Measurements from ENCODE around the gene CYP4F12. TPM values are rescaled to one million over a fixed set of nuclear protein-coding genes. Genes with fewer than 3 reads are reported as not detected.

The CYP4F12 gene
- total and polyA plus RNA-seq, 10 of the 15 experiments (the other 5 are each of a cell fraction or from before 2014, with no cell fraction given) = 0.12 to 0.20 TPM; not detected in 8

DNA sequence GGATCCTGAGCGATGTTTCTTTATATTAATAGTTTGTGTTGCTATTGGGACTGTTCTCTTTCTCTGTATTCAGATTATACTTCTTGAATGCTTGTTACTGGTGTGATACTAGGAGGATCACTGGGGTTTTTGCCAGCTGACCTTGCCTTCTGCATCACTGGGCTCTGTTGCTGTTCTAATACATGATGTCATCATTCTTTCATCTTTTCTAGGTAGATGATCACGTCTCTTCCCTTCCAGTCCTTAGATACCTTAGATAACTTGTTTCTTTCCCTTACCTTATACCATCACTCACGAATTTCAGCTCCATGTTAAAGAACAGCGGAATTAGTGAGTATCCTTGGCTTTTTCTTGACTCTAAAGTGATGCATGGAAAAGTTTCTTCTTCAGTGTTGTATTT lies 64.8 kb downstream of the CYP4F12 start, which contains the start of gene OR10H3 (continued):
- TF ChIP-seq, protein P1, sequence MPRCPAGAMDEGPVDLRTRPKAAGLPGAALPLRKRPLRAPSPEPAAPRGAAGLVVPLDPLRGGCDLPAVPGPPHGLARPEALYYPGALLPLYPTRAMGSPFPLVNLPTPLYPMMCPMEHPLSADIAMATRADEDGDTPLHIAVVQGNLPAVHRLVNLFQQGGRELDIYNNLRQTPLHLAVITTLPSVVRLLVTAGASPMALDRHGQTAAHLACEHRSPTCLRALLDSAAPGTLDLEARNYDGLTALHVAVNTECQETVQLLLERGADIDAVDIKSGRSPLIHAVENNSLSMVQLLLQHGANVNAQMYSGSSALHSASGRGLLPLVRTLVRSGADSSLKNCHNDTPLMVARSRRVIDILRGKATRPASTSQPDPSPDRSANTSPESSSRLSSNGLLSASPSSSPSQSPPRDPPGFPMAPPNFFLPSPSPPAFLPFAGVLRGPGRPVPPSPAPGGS (IDR thresholded peaks at IDR 0.05; ENCODE audit: borderline replicate concordance, insufficient read depth, low read depth, low read length, poor library complexity, severe bottlenecking) = no peak
- no peak for TF ChIP-seq RAD21 (IDR thresholded peaks at IDR 0.05; ENCODE audit: insufficient read depth, low read depth, low read length)

DNA sequence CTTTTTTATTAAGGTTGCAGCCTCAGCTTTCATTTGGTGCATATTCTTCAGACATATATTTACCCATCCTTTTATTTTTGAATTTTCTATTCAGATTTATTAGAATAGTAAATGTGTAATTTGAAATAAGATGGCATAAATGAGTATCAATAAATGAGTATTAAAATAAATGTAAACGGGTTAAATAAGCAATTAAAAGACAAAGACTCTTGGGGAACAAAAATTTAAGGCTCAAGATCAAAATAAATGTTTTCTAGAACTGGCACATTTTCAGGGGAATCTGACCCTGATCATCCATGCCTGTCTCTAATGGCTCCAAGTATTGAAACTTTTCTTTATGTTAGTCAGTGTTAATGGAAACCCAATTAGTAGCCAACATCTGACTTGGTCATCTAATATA lies 67.9 kb downstream of the CYP4F12 start:
- H3K79me2 ChIP-seq (ENCODE audit: control insufficient read depth, insufficient read depth, low read length) = no peaks in the 10 kb centered on the region
- H2AFZ ChIP-seq (ENCODE audit: control insufficient read depth, low read depth, low read length) = no peak overlapping the region
- H3K9me3 ChIP-seq (replicated peaks; ENCODE audit: control insufficient read depth, insufficient read depth, low read length) = no peaks in the 10 kb centered on the region; the same call in 2 of the 3 replicates
- no peak overlapping the region for H3K9ac ChIP-seq (ENCODE audit: control insufficient read depth, insufficient read depth, low read length)
- DNase-seq (ENCODE audit: low read depth, low spot score) (no peak), ATAC-seq (no peak), FAIRE-seq (no peak)
- no peaks in the 10 kb centered on the region for H3K27me3 ChIP-seq (replicated peaks in 1 of 2; ENCODE audit: control insufficient read depth in 2 of 2, insufficient read depth in 2 of 2, low read length in 1 of 2)
- H3K4me3 ChIP-seq = no peak overlapping the region
- H4K20me1 ChIP-seq (ENCODE audit: control insufficient read depth, insufficient read depth) = no peaks in the 10 kb centered on the region
- intact Hi-C loops (cut with micrococcal nuclease; ENCODE audit: unreplicated experiment) = no loop called here
- H3K36me3 ChIP-seq (ENCODE audit: control insufficient read depth in 2 of 2, insufficient read depth in 2 of 2, low read length in 1 of 2) = no peaks in the 10 kb centered on the region
- H3K4me2 ChIP-seq (ENCODE audit: control insufficient read depth, insufficient read depth) = no peak overlapping the region
- H3K27ac ChIP-seq (ENCODE audit: control insufficient read depth, insufficient read depth) = no peak overlapping the region
- BruUV-seq (replicated peaks) = no TSS peak
- ChIA-PET SMC1A (ENCODE audit: uncharacterized antibody, unreplicated experiment) (no interaction called here), CTCF (no interaction called here), RAD21 (ENCODE audit: unreplicated experiment) (no interaction called here), POLR2A (no interaction called here)
- WGBS (ENCODE audit: insufficient coverage, insufficient replicate concordance, low lambda C conversion rate, missing lambda C conversion rate) = 0% methylated on average over 1 of the region's 1 CpG
- no peaks in the 10 kb centered on the region for H3K4me1 ChIP-seq (ENCODE audit: control insufficient read depth, insufficient read depth, low read length)
- in situ Hi-C loops (cut with MboI) = no loop called here
- TF ChIP-seq, protein P2, sequence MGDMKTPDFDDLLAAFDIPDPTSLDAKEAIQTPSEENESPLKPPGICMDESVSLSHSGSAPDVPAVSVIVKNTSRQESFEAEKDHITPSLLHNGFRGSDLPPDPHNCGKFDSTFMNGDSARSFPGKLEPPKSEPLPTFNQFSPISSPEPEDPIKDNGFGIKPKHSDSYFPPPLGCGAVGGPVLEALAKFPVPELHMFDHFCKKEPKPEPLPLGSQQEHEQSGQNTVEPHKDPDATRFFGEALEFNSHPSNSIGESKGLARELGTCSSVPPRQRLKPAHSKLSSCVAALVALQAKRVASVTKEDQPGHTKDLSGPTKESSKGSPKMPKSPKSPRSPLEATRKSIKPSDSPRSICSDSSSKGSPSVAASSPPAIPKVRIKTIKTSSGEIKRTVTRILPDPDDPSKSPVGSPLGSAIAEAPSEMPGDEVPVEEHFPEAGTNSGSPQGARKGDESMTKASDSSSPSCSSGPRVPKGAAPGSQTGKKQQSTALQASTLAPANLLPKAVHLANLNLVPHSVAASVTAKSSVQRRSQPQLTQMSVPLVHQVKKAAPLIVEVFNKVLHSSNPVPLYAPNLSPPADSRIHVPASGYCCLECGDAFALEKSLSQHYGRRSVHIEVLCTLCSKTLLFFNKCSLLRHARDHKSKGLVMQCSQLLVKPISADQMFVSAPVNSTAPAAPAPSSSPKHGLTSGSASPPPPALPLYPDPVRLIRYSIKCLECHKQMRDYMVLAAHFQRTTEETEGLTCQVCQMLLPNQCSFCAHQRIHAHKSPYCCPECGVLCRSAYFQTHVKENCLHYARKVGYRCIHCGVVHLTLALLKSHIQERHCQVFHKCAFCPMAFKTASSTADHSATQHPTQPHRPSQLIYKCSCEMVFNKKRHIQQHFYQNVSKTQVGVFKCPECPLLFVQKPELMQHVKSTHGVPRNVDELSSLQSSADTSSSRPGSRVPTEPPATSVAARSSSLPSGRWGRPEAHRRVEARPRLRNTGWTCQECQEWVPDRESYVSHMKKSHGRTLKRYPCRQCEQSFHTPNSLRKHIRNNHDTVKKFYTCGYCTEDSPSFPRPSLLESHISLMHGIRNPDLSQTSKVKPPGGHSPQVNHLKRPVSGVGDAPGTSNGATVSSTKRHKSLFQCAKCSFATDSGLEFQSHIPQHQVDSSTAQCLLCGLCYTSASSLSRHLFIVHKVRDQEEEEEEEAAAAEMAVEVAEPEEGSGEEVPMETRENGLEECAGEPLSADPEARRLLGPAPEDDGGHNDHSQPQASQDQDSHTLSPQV (IDR thresholded peaks at IDR 0.05) = no peak
- TF ChIP-seq MTA2 (IDR thresholded peaks at IDR 0.05; ENCODE audit: low read depth) (no peak), MTA3 (IDR thresholded peaks at IDR 0.05; ENCODE audit: borderline replicate concordance, low read length) (no peak), WRNIP1 (IDR thresholded peaks at IDR 0.05; ENCODE audit: borderline replicate concordance, low read depth, low read length) (no peak), CHD4 (IDR thresholded peaks at IDR 0.05) (no peak), GATAD2B (conservative IDR thresholded peaks at IDR 0.05; ENCODE audit: low read depth) (no peak), NRF1 (conservative IDR thresholded peaks at IDR 0.05; ENCODE audit: low read depth, low read length) (no peak), TAF1 (IDR thresholded peaks at IDR 0.05; ENCODE audit: borderline replicate concordance, low read depth, low read length) (no peak), HDGF (IDR thresholded peaks at IDR 0.05) (no peak), ZNF622 (IDR thresholded peaks at IDR 0.05) (no peak), SUPT20H (IDR thresholded peaks at IDR 0.05; ENCODE audit: borderline replicate concordance, control insufficient read depth, low read depth, low read length) (no peak)
- TF ChIP-seq, protein P3, sequence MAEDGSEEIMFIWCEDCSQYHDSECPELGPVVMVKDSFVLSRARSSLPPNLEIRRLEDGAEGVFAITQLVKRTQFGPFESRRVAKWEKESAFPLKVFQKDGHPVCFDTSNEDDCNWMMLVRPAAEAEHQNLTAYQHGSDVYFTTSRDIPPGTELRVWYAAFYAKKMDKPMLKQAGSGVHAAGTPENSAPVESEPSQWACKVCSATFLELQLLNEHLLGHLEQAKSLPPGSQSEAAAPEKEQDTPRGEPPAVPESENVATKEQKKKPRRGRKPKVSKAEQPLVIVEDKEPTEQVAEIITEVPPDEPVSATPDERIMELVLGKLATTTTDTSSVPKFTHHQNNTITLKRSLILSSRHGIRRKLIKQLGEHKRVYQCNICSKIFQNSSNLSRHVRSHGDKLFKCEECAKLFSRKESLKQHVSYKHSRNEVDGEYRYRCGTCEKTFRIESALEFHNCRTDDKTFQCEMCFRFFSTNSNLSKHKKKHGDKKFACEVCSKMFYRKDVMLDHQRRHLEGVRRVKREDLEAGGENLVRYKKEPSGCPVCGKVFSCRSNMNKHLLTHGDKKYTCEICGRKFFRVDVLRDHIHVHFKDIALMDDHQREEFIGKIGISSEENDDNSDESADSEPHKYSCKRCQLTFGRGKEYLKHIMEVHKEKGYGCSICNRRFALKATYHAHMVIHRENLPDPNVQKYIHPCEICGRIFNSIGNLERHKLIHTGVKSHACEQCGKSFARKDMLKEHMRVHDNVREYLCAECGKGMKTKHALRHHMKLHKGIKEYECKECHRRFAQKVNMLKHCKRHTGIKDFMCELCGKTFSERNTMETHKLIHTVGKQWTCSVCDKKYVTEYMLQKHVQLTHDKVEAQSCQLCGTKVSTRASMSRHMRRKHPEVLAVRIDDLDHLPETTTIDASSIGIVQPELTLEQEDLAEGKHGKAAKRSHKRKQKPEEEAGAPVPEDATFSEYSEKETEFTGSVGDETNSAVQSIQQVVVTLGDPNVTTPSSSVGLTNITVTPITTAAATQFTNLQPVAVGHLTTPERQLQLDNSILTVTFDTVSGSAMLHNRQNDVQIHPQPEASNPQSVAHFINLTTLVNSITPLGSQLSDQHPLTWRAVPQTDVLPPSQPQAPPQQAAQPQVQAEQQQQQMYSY (CRISPR knock-in tag; IDR thresholded peaks at IDR 0.05) = no peak

Measured in GM12878 (cell line).